ENCODE measurements around the gene COL5A1.

Gene COL5A1

GRCh38 chr9:134720136-134720753, 78.6 kb downstream of the COL5A1 start:
- H3K4me3 ChIP-seq (ENCODE audit: control insufficient read depth, low read depth, low read length): no peak overlapping the region
- TF ChIP-seq CTCF (IDR thresholded peaks at IDR 0.05; ENCODE audit: control insufficient read depth, insufficient read depth, low read depth, low read length, missing control alignments): no peak
- DNase-seq (ENCODE audit: low read depth): no peak

GRCh38 chr9:134720796-134721195, 79.2 kb downstream of the COL5A1 start:
- no peak for TF ChIP-seq CTCF (IDR thresholded peaks at IDR 0.05; ENCODE audit: control insufficient read depth, insufficient read depth, low read depth, low read length, missing control alignments)
- no peak for DNase-seq (ENCODE audit: low read depth)
- H3K4me3 ChIP-seq (ENCODE audit: control insufficient read depth, low read depth, low read length): no peak overlapping the region

- H3K4me3 ChIP-seq (ENCODE audit: control insufficient read depth, low read depth, low read length): no peak overlapping the region
- no peak for DNase-seq (ENCODE audit: low read depth)
- no peak for TF ChIP-seq CTCF (IDR thresholded peaks at IDR 0.05; ENCODE audit: control insufficient read depth, insufficient read depth, low read depth, low read length, missing control alignments)
Measured at GRCh38 chr9:134721344-134721743, 79.7 kb downstream of the COL5A1 start.

GRCh38 chr9:134722120-134722701, 80.6 kb downstream of the COL5A1 start:
- no peak for DNase-seq (ENCODE audit: low read depth)
- TF ChIP-seq CTCF (IDR thresholded peaks at IDR 0.05; ENCODE audit: control insufficient read depth, insufficient read depth, low read depth, low read length, missing control alignments): no peak
- H3K4me3 ChIP-seq (ENCODE audit: control insufficient read depth, low read depth, low read length): no peak overlapping the region

- H3K4me3 ChIP-seq (ENCODE audit: control insufficient read depth, low read depth, low read length): no peak overlapping the region
- no peak for DNase-seq (ENCODE audit: low read depth)
- TF ChIP-seq CTCF (IDR thresholded peaks at IDR 0.05; ENCODE audit: control insufficient read depth, insufficient read depth, low read depth, low read length, missing control alignments): no peak
Measured at GRCh38 chr9:134723037-134723436, 81.4 kb downstream of the COL5A1 start.

- H3K4me3 ChIP-seq (ENCODE audit: control insufficient read depth, low read depth, low read length): no peak overlapping the region
- DNase-seq (ENCODE audit: low read depth): no peak
- TF ChIP-seq CTCF (IDR thresholded peaks at IDR 0.05; ENCODE audit: control insufficient read depth, insufficient read depth, low read depth, low read length, missing control alignments): no peak
Measured at GRCh38 chr9:134723491-134724190, 82.0 kb downstream of the COL5A1 start.
